ENCODE results near the gene ERMARD. TPM values are rescaled to one million over a fixed set of nuclear protein-coding genes. Genes with fewer than 3 reads are reported as not detected.

ERMARD gene
- polyA plus RNA-seq, 3 donors from 2014 or later: 4.2 to 11.6 (median 10.0) TPM

- Mint-ChIP-seq H3K27ac (peak overlapping the region; percentile 1 to 82 (median 6)), H3K4me1 (peaks cover 57 to 59% of the 10 kb centered on the region in 2 donors), H3K4me3 (peak overlapping the region; percentile 32 to 67 (median 55)), H3K36me3 (peaks cover 0 to 4% (median 0%) of the 10 kb centered on the region in 3 donors), H3K9me3 (peaks cover 8 to 22% (median 17%) of the 10 kb centered on the region in 6 donors), H3K27me3 (ENCODE audit: low read depth in 3 of 3) (peaks cover 45 to 46% (median 46%) of the 10 kb centered on the region in 3 donors)
- peak in 1 of 3 donors; percentile 20 for DNase-seq
Measured at GRCh38 chr6:169803816-169804340, 52.5 kb downstream of the ERMARD start.

- H3K27me3 Mint-ChIP-seq (ENCODE audit: low read depth in 3 of 3): peaks cover 44 to 46% (median 46%) of the 10 kb centered on the region in 3 donors
- H3K36me3 Mint-ChIP-seq: peaks cover 0 to 4% (median 0%) of the 10 kb centered on the region in 3 donors
- peak overlapping the region; percentile 32 to 67 (median 55) for H3K4me3 Mint-ChIP-seq
- DNase-seq: peak; percentile 17 to 53 (median 43)
- peak overlapping the region in 4 of 6 donors; percentile 37 to 92 (median 78) for H3K27ac Mint-ChIP-seq
- peaks cover 59 to 63% of the 10 kb centered on the region in 2 donors for H3K4me1 Mint-ChIP-seq
- H3K9me3 Mint-ChIP-seq: peaks cover 8 to 22% (median 17%) of the 10 kb centered on the region in 6 donors
Measured at GRCh38 chr6:169804427-169804826, 53.0 kb downstream of the ERMARD start.

DNA sequence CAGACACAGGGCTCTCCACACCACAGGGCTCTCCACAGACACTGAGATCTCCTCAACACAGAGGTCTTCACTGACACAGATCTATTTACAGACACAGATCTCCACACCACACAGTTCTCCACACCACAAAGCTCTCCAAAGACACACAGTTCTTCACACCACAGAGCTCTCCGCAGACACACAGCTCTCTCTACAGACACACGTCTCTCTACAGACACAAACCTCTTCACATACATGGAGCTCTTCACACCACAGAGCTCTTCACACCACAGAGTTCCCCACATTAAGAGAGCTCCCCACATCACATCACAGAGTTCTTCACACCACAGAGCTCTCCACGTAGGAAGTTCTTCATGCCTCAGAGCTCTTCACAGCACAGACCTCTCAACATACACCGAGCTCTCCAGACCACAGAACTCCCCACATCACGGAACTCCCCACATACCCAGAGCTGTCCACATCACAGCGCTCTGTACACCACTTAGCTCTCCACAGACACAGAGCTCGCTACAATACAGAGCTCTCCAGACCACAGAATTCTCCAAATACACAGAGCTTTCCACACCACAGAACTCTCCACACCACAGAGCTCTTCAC is 53.9 kb downstream of the ERMARD start:
- peak; percentile 56 to 65 (median 56) for DNase-seq
- H3K4me1 Mint-ChIP-seq: peaks cover 65 to 69% of the 10 kb centered on the region in 2 donors
- peaks cover 0 to 4% (median 0%) of the 10 kb centered on the region in 3 donors for H3K36me3 Mint-ChIP-seq
- peak overlapping the region; percentile 19 to 67 (median 59) for H3K4me3 Mint-ChIP-seq
- H3K27me3 Mint-ChIP-seq (ENCODE audit: low read depth in 3 of 3): peaks cover 50 to 52% (median 50%) of the 10 kb centered on the region in 3 donors
- H3K27ac Mint-ChIP-seq: peak overlapping the region; percentile 19 to 92 (median 72)
- H3K9me3 Mint-ChIP-seq: peaks cover 8 to 22% (median 17%) of the 10 kb centered on the region in 6 donors

DNA sequence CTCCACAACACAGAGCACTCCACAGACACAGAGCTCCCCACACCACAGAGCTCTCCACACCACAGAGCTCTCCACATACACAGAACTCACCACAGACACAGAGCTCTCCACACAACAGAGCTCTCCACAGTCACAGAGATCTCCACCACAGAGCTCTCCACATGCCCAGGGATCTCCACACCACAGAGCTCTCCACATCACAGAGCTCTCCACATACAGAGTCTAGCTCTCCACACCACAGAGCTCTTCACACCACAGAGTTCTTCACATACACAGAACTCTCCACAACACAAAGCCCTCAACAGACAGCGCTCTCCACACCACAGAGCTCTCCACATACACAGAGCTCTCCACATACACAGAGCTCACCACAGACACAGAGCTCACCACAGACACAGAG is 55.3 kb downstream of the ERMARD start:
- H3K4me3 Mint-ChIP-seq: peak overlapping the region; percentile 51 to 67 (median 61)
- peaks cover 0 to 4% (median 0%) of the 10 kb centered on the region in 3 donors for H3K36me3 Mint-ChIP-seq
- DNase-seq: peak; percentile 73 to 83 (median 79)
- peaks cover 53 to 61% (median 57%) of the 10 kb centered on the region in 3 donors for H3K27me3 Mint-ChIP-seq (ENCODE audit: low read depth in 3 of 3)
- peaks cover 8 to 22% (median 17%) of the 10 kb centered on the region in 6 donors for H3K9me3 Mint-ChIP-seq
- peaks cover 65 to 69% of the 10 kb centered on the region in 2 donors for H3K4me1 Mint-ChIP-seq
- H3K27ac Mint-ChIP-seq: peak overlapping the region; percentile 82 to 93 (median 88)

DNA sequence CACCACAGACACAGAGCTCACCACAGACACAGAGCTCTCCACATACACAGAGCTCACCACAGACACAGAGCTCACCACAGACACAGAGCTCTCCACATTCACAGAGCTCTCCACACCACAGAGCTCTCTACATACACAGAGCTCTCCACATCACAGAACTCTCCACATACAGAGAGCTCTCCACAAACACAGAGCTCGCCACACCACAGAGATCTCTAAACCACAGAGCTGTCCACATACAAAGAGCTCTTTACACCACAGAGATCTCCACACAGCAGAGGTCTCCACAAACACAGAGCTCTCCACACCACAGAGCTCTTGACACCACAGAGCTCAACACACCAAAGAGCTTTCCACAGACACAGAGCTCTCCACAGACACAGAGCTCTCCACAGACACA is 55.8 kb downstream of the ERMARD start:
- DNase-seq: peak; percentile 61 to 79 (median 74)
- Mint-ChIP-seq H3K4me1 (peaks cover 65 to 69% of the 10 kb centered on the region in 2 donors), H3K4me3 (peak overlapping the region; percentile 37 to 66 (median 46)), H3K27me3 (ENCODE audit: low read depth in 3 of 3) (peaks cover 53 to 61% (median 58%) of the 10 kb centered on the region in 3 donors), H3K9me3 (peaks cover 8 to 22% (median 17%) of the 10 kb centered on the region in 6 donors), H3K36me3 (peaks cover 0 to 4% (median 0%) of the 10 kb centered on the region in 3 donors), H3K27ac (peak overlapping the region; percentile 75 to 85 (median 82))

GRCh38 chr6:169807699-169808607 is 56.5 kb downstream of the ERMARD start:
- Mint-ChIP-seq H3K4me1 (peaks cover 61 to 66% of the 10 kb centered on the region in 2 donors), H3K27ac (peak overlapping the region; percentile 75 to 85 (median 82)), H3K4me3 (peak overlapping the region; percentile 37 to 66 (median 48)), H3K36me3 (peaks cover 0 to 4% (median 0%) of the 10 kb centered on the region in 3 donors), H3K27me3 (ENCODE audit: low read depth in 3 of 3) (peaks cover 50 to 66% (median 58%) of the 10 kb centered on the region in 3 donors), H3K9me3 (peaks cover 8 to 22% (median 17%) of the 10 kb centered on the region in 6 donors)
- DNase-seq: no peak

DNA sequence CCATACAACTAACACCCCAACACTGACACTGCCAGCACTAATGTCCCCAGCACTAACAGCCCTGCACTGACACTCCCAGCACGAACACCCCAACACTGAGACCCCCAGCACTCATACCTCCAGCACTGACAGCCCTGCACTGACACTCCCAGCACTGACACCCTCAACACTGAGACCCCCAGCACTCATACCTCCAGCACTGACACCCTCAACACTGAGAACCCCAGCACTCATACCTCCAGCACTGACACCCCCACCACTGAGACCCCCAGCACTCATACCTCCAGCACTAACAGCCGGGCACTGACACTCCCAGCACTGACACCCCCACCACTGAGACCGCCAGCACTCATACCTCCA is 57.2 kb downstream of the ERMARD start:
- peak overlapping the region in 1 of 6 donors; percentile 31 for H3K27ac Mint-ChIP-seq
- peaks cover 46 to 66% (median 56%) of the 10 kb centered on the region in 3 donors for H3K27me3 Mint-ChIP-seq (ENCODE audit: low read depth in 3 of 3)
- H3K36me3 Mint-ChIP-seq: peaks cover 0 to 4% (median 0%) of the 10 kb centered on the region in 3 donors
- DNase-seq: no peak
- peaks cover 55 to 60% of the 10 kb centered on the region in 2 donors for H3K4me1 Mint-ChIP-seq
- H3K9me3 Mint-ChIP-seq: peaks cover 8 to 22% (median 17%) of the 10 kb centered on the region in 6 donors
- peak overlapping the region in 4 of 5 donors; percentile 5 to 48 (median 33) for H3K4me3 Mint-ChIP-seq

- peaks cover 8 to 22% (median 17%) of the 10 kb centered on the region in 6 donors for H3K9me3 Mint-ChIP-seq
- peak overlapping the region in 1 of 6 donors; percentile 22 for H3K27ac Mint-ChIP-seq
- peak overlapping the region in 3 of 5 donors; percentile 25 to 36 (median 31) for H3K4me3 Mint-ChIP-seq
- peaks cover 0 to 4% (median 0%) of the 10 kb centered on the region in 3 donors for H3K36me3 Mint-ChIP-seq
- peaks cover 41 to 59% (median 50%) of the 10 kb centered on the region in 3 donors for H3K27me3 Mint-ChIP-seq (ENCODE audit: low read depth in 3 of 3)
- DNase-seq: no peak
- peaks cover 47 to 52% of the 10 kb centered on the region in 2 donors for H3K4me1 Mint-ChIP-seq
Measured at GRCh38 chr6:169809386-169809785, 58.0 kb downstream of the ERMARD start.

DNA sequence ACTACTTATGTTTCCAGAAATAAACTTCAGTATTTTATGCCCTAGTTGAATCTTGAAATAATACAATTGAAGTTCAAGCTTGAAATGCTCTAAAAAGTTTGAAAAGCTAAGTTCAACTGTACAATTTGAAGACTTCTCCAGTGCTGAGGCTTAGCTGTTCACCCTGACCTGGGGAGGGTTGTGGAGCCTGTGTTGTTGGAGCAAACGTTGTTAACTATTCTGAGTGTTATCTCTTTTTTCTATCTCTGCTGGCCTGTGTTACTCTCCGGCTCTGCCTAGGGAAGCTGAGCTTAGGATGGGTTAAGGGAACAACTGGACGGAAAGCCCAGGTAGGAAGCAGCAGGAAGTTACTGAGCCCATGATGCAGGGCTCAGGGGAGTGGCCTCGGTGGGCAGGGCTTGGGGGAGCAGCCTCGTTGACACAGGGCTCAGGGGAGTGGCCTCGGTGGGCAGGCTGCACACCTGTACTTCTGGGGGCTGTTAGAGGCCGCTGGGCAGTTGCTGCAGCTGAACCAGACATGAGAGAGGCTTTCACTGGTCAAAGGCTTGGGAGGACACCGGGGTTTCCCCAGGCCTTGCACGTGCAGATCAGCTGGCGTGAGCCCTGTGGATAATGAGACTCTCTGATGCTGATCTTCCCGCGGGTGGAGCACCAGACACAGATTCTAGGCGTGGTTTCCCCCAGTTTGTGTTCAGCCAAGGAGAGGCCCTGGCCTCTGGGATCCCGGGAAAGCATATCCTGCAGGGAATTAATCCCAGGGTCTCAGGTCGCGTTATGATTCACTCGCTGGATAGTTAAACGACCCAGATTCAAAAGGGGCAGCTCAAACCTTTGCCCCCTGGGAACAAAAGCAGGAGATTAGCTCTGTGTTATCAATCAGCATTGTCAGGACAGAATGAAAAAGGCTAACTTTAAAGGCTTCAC is 58.9 kb downstream of the ERMARD start:
- peak overlapping the region in 1 of 6 donors; percentile 22 for H3K27ac Mint-ChIP-seq
- H3K4me3 Mint-ChIP-seq: peak overlapping the region in 2 of 5 donors; percentile 25 to 36
- no peak for DNase-seq
- peaks cover 32 to 52% (median 40%) of the 10 kb centered on the region in 3 donors for H3K27me3 Mint-ChIP-seq (ENCODE audit: low read depth in 3 of 3)
- H3K4me1 Mint-ChIP-seq: peaks cover 37 to 43% of the 10 kb centered on the region in 2 donors
- peaks cover 7 to 17% (median 14%) of the 10 kb centered on the region in 6 donors for H3K9me3 Mint-ChIP-seq
- H3K36me3 Mint-ChIP-seq: peaks cover 0 to 4% (median 0%) of the 10 kb centered on the region in 3 donors

GRCh38 chr6:169811072-169811471 is 59.6 kb downstream of the ERMARD start:
- peaks cover 24 to 48% (median 36%) of the 10 kb centered on the region in 3 donors for H3K27me3 Mint-ChIP-seq (ENCODE audit: low read depth in 3 of 3)
- H3K4me1 Mint-ChIP-seq: peaks cover 30 to 35% of the 10 kb centered on the region in 2 donors
- H3K9me3 Mint-ChIP-seq: peaks cover 5 to 13% (median 8%) of the 10 kb centered on the region in 6 donors
- H3K27ac Mint-ChIP-seq: no peak overlapping the region
- no peak for DNase-seq
- peaks cover 0 to 4% (median 0%) of the 10 kb centered on the region in 3 donors for H3K36me3 Mint-ChIP-seq
- no peak overlapping the region for H3K4me3 Mint-ChIP-seq

- DNase-seq: no peak
- Mint-ChIP-seq H3K4me3 (no peak overlapping the region), H3K9me3 (peaks cover 3 to 9% (median 4%) of the 10 kb centered on the region in 6 donors), H3K36me3 (peaks cover 0 to 2% (median 0%) of the 10 kb centered on the region in 3 donors), H3K4me1 (peaks cover 24 to 29% of the 10 kb centered on the region in 2 donors), H3K27me3 (ENCODE audit: low read depth in 3 of 3) (peaks cover 18 to 45% (median 30%) of the 10 kb centered on the region in 3 donors), H3K27ac (no peak overlapping the region)
Measured at GRCh38 chr6:169811521-169812256, 60.3 kb downstream of the ERMARD start.

DNA sequence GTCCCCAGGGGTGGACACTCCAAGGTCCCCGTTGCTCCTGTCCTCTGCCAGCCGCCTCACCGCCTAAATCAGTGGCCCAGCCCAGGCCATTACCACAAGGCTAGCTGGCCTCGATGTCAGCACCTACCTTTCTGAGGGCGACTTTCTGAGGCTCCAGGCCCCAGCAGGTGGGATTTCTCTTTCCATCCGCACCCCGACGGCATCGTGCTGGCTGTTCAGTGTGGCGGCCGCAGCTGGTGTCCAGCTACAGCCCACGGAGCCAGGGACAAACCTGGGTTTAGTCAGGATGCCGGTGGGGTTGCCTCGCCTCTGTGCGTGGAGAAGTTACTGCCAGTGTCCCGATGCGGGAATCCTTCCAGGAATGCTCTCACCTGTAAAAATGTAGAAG is 60.8 kb downstream of the ERMARD start:
- no peaks in the 10 kb centered on the region for H3K36me3 Mint-ChIP-seq
- H3K4me3 Mint-ChIP-seq: no peak overlapping the region
- H3K4me1 Mint-ChIP-seq: peaks cover 18 to 26% of the 10 kb centered on the region in 2 donors
- no peak overlapping the region for H3K27ac Mint-ChIP-seq
- peaks cover 15 to 41% (median 26%) of the 10 kb centered on the region in 3 donors for H3K27me3 Mint-ChIP-seq (ENCODE audit: low read depth in 3 of 3)
- peaks cover 0 to 6% (median 1%) of the 10 kb centered on the region in 6 donors for H3K9me3 Mint-ChIP-seq
- no peak for DNase-seq

Measured in immature natural killer cell (primary cell).